Liver (tissue), 3 donors: ENCODE results near the gene INO80.

Experiments
- ATF3 ChIP-seq: IDR thresholded peaks from 2 replicates; pipeline ENCODE4 v1.6.1; 2016; ENCODE audit warnings: antibody characterized with exemption
- CTCF ChIP-seq: fragments of 150-350 bp; IDR thresholded peaks from 2 replicates; pipeline ENCODE4 v1.5.1; 2017; ENCODE audit warnings: improper control_type of control experiment, low read depth, low read length; ENCODE audit not compliant: missing input control
- EGR1 ChIP-seq, 2 donors: IDR thresholded peaks; 2 replicates each; pipeline ENCODE4 v1.6.1; 2016 to 2018; ENCODE audit warnings: antibody characterized with exemption in 2 of 2, low read depth in 2 of 2
- GABPA ChIP-seq, 2 donors: IDR thresholded peaks in 1 of 2; conservative IDR thresholded peaks in 1 of 2; 2 replicates each; pipeline ENCODE4 v1.6.1; 2016; ENCODE audit warnings: antibody characterized with exemption in 2 of 2, mild to moderate bottlenecking in 1 of 2, moderate library complexity in 1 of 2
- JUND ChIP-seq, 2 donors: IDR thresholded peaks; 2 replicates each; pipeline ENCODE4 v1.6.1; 2016; ENCODE audit warnings: antibody characterized with exemption in 2 of 2
- RAD21 ChIP-seq, 2 donors: IDR thresholded peaks; 2 replicates each; pipeline ENCODE4 v1.6.1; 2016; ENCODE audit warnings: antibody characterized with exemption in 2 of 2, mild to moderate bottlenecking in 2 of 2
- YY1 ChIP-seq: IDR thresholded peaks from 2 replicates; pipeline ENCODE4 v1.6.1; 2016; ENCODE audit warnings: antibody characterized with exemption, mild to moderate bottlenecking
- ZBTB33 ChIP-seq: IDR thresholded peaks from 2 replicates; pipeline ENCODE4 v1.6.1; 2016; ENCODE audit warnings: antibody characterized with exemption
- donor health status: healthy.
- donor health status: healthy.

GRCh38 chr15:40963201-40963600, 152.9 kb downstream of the INO80 start:
- TF ChIP-seq ZBTB33 = no peak
- no peak for TF ChIP-seq CTCF
- TF ChIP-seq EGR1 (IDR thresholded peaks at IDR 0.05; ENCODE audit: low read depth in 2 of 2) = no peak
- TF ChIP-seq YY1 = no peak
- TF ChIP-seq GABPA (IDR thresholded peaks at IDR 0.05 in 1 of 2, conservative IDR thresholded peaks at IDR 0.05 in 1 of 2) = no peak
- no peak for TF ChIP-seq RAD21 (IDR thresholded peaks at IDR 0.05)
- no peak for TF ChIP-seq ATF3
- no peak for TF ChIP-seq JUND (IDR thresholded peaks at IDR 0.05)
